Activated naive CD4-positive, alpha-beta T cell treated with anti-CD3 and anti-CD28 coated beads for 36 hours (primary cell): ENCODE data around the gene ARVCF. TPM values are rescaled to one million over a fixed set of nuclear protein-coding genes. Genes with fewer than 3 reads are reported as not detected.

Experiments
- CTCF ChIA-PET: fragments of 350-600 bp; sonication (Branson Sonifier 250); formaldehyde crosslinking; loops from one replicate; lab custom pipeline; 2021; ENCODE audit warnings: antibody characterized with exemption; lab: Charles Lee
- DNase-seq: peaks from one replicate; pipeline ENCODE4 v3.0.0-alpha.2; 2020
- H3K27ac Mint-ChIP-seq: one replicate; pipeline ENCODE4 v1.8.0; 2021; ENCODE audit warnings: mild to moderate bottlenecking, mixed read lengths
- H3K27me3 Mint-ChIP-seq: one replicate; pipeline ENCODE4 v1.8.0; 2021; ENCODE audit warnings: low read depth, mixed read lengths
- H3K36me3 Mint-ChIP-seq: one replicate; pipeline ENCODE4 v1.8.0; 2021; ENCODE audit warnings: low read depth, mixed read lengths
- H3K4me1 Mint-ChIP-seq: one replicate; pipeline ENCODE4 v1.8.0; 2021; ENCODE audit warnings: low read depth, mixed read lengths
- H3K4me3 Mint-ChIP-seq: one replicate; pipeline ENCODE4 v1.8.0; 2021; ENCODE audit warnings: mild to moderate bottlenecking, moderate library complexity, mixed read lengths
- H3K9me3 Mint-ChIP-seq: one replicate; pipeline ENCODE4 v1.8.0; 2021; ENCODE audit warnings: mixed read lengths
- intact Hi-C: fragments of 100-400 bp; cut with micrococcal nuclease; formaldehyde crosslinking; loops from one replicate; pipeline ENCODE4 v1.15.1; 2023
- total RNA-seq, 2 experiments: library from RNA; stranded (reverse); gene quantifications; one replicate each; pipeline ENCODE4 v1.2.3, GENCODE V29; 2021

The ARVCF gene
- total RNA-seq, 2 experiments from 2014 or later: 2.0 to 2.6 TPM

- intact Hi-C loops: no loop called here
- Mint-ChIP-seq H3K4me3 (no peak overlapping the region), H3K27me3 (no peaks in the 10 kb centered on the region), H3K9me3 (no peaks in the 10 kb centered on the region), H3K4me1 (no peaks in the 10 kb centered on the region), H3K27ac (no peak overlapping the region), H3K36me3 (peaks cover 3% of the 10 kb centered on the region)
- CTCF ChIA-PET: interaction anchor here (0.6 to 0.7 kb wide), 4 partner anchors 17 to 785 kb away, joined by 3 to 5 read pairs (median 3); no protein-coding TSS in a partner anchor
- no peak for DNase-seq
Observed at GRCh38 chr22:20058989-20059770, 42.6 kb upstream of the ARVCF start.

GRCh38 chr22:20057596-20058268, 41.1 kb upstream of the ARVCF start:
- Mint-ChIP-seq H3K36me3 (peaks cover 6% of the 10 kb centered on the region), H3K27ac (no peak overlapping the region), H3K27me3 (no peaks in the 10 kb centered on the region), H3K4me1 (no peaks in the 10 kb centered on the region), H3K4me3 (no peak overlapping the region), H3K9me3 (no peaks in the 10 kb centered on the region)
- DNase-seq: no peak
- intact Hi-C loops: no loop called here
- CTCF ChIA-PET: no interaction called here

- CTCF ChIA-PET: no interaction called here
- DNase-seq: no peak
- no peaks in the 10 kb centered on the region for H3K4me1 Mint-ChIP-seq
- H3K4me3 Mint-ChIP-seq: no peak overlapping the region
- H3K27ac Mint-ChIP-seq: no peak overlapping the region
- peaks cover 9% of the 10 kb centered on the region for H3K36me3 Mint-ChIP-seq
- intact Hi-C loops: no loop called here
- H3K27me3 Mint-ChIP-seq: no peaks in the 10 kb centered on the region
- H3K9me3 Mint-ChIP-seq: no peaks in the 10 kb centered on the region
Observed at GRCh38 chr22:20056696-20057386, 40.2 kb upstream of the ARVCF start.

GRCh38 chr22:20056161-20056560, 39.5 kb upstream of the ARVCF start:
- H3K27ac Mint-ChIP-seq: no peak overlapping the region
- no peaks in the 10 kb centered on the region for H3K9me3 Mint-ChIP-seq
- CTCF ChIA-PET: no interaction called here
- H3K27me3 Mint-ChIP-seq: no peaks in the 10 kb centered on the region
- intact Hi-C loops: no loop called here
- no peak overlapping the region for H3K4me3 Mint-ChIP-seq
- no peaks in the 10 kb centered on the region for H3K4me1 Mint-ChIP-seq
- H3K36me3 Mint-ChIP-seq: peaks cover 9% of the 10 kb centered on the region
- DNase-seq: no peak

- intact Hi-C loops: no loop called here
- H3K27me3 Mint-ChIP-seq: no peaks in the 10 kb centered on the region
- no peak overlapping the region for H3K27ac Mint-ChIP-seq
- no peak overlapping the region for H3K4me3 Mint-ChIP-seq
- DNase-seq: no peak
- CTCF ChIA-PET: interaction anchor here (0.8 kb wide), 1 partner anchor 11 kb away, joined by 3 read pairs; no protein-coding TSS in a partner anchor
- H3K9me3 Mint-ChIP-seq: no peaks in the 10 kb centered on the region
- H3K4me1 Mint-ChIP-seq: no peaks in the 10 kb centered on the region
- peaks cover 9% of the 10 kb centered on the region for H3K36me3 Mint-ChIP-seq
Observed at GRCh38 chr22:20055654-20056053, 39.0 kb upstream of the ARVCF start.

GRCh38 chr22:20055144-20055543, 38.5 kb upstream of the ARVCF start:
- Mint-ChIP-seq H3K9me3 (no peaks in the 10 kb centered on the region), H3K27me3 (no peaks in the 10 kb centered on the region), H3K27ac (no peak overlapping the region), H3K4me1 (no peaks in the 10 kb centered on the region), H3K4me3 (no peak overlapping the region), H3K36me3 (peaks cover 7% of the 10 kb centered on the region)
- intact Hi-C loops: no loop called here
- DNase-seq: no peak
- CTCF ChIA-PET: interaction anchor here (0.8 kb wide), 1 partner anchor 11 kb away, joined by 3 read pairs; no protein-coding TSS in a partner anchor

GRCh38 chr22:20054485-20054884, 37.9 kb upstream of the ARVCF start:
- Mint-ChIP-seq H3K9me3 (no peaks in the 10 kb centered on the region), H3K36me3 (peaks cover 9% of the 10 kb centered on the region), H3K27ac (no peak overlapping the region), H3K4me1 (no peaks in the 10 kb centered on the region), H3K4me3 (no peak overlapping the region), H3K27me3 (no peaks in the 10 kb centered on the region)
- intact Hi-C loops: no loop called here
- CTCF ChIA-PET: no interaction called here
- DNase-seq: no peak

- peaks cover 13% of the 10 kb centered on the region for H3K36me3 Mint-ChIP-seq
- H3K27me3 Mint-ChIP-seq: no peaks in the 10 kb centered on the region
- peaks cover 1% of the 10 kb centered on the region for H3K9me3 Mint-ChIP-seq
- intact Hi-C loops: no loop called here
- no peak overlapping the region for H3K27ac Mint-ChIP-seq
- H3K4me1 Mint-ChIP-seq: peaks cover under 1% of the 10 kb centered on the region
- CTCF ChIA-PET: no interaction called here
- H3K4me3 Mint-ChIP-seq: no peak overlapping the region
- no peak for DNase-seq
Observed at GRCh38 chr22:20054034-20054427, 37.4 kb upstream of the ARVCF start.

GRCh38 chr22:20053407-20054033, 36.9 kb upstream of the ARVCF start:
- no peak for DNase-seq
- H3K4me1 Mint-ChIP-seq: peaks cover 3% of the 10 kb centered on the region
- intact Hi-C loops: no loop called here
- peaks cover 18% of the 10 kb centered on the region for H3K36me3 Mint-ChIP-seq
- H3K9me3 Mint-ChIP-seq: peaks cover 5% of the 10 kb centered on the region
- H3K27me3 Mint-ChIP-seq: no peaks in the 10 kb centered on the region
- CTCF ChIA-PET: no interaction called here
- H3K4me3 Mint-ChIP-seq: no peak overlapping the region
- H3K27ac Mint-ChIP-seq: no peak overlapping the region

GRCh38 chr22:20052309-20053259, 36.0 kb upstream of the ARVCF start:
- H3K27ac Mint-ChIP-seq: no peak overlapping the region
- peaks cover 27% of the 10 kb centered on the region for H3K36me3 Mint-ChIP-seq
- no peaks in the 10 kb centered on the region for H3K27me3 Mint-ChIP-seq
- intact Hi-C loops: no loop called here
- no peak overlapping the region for H3K4me3 Mint-ChIP-seq
- H3K9me3 Mint-ChIP-seq: peaks cover 12% of the 10 kb centered on the region
- DNase-seq: no peak
- peaks cover 9% of the 10 kb centered on the region for H3K4me1 Mint-ChIP-seq
- CTCF ChIA-PET: no interaction called here

GRCh38 chr22:20051927-20052308, 35.3 kb upstream of the ARVCF start:
- Mint-ChIP-seq H3K4me3 (no peak overlapping the region), H3K27me3 (no peaks in the 10 kb centered on the region), H3K36me3 (peaks cover 31% of the 10 kb centered on the region), H3K9me3 (peaks cover 14% of the 10 kb centered on the region), H3K4me1 (peaks cover 10% of the 10 kb centered on the region), H3K27ac (no peak overlapping the region)
- intact Hi-C loops: no loop called here
- CTCF ChIA-PET: no interaction called here
- DNase-seq: no peak
